HG02852 (cell line): ENCODE results near the gene KRT73.

ENCODE experiments used
- ATAC-seq: cut with Tn5 transposase; IDR thresholded peaks from one replicate; pipeline ENCODE4 v1.9.1; 2021; ENCODE audit warnings: mild to moderate bottlenecking, moderate library complexity; ENCODE audit not compliant: unreplicated experiment

KRT73 gene

GRCh38 chr12:52646613-52647012, 28.3 kb upstream of the KRT73 start:
- ATAC-seq: no peak

GRCh38 chr12:52645982-52646381, 27.6 kb upstream of the KRT73 start:
- no peak for ATAC-seq

DNA sequence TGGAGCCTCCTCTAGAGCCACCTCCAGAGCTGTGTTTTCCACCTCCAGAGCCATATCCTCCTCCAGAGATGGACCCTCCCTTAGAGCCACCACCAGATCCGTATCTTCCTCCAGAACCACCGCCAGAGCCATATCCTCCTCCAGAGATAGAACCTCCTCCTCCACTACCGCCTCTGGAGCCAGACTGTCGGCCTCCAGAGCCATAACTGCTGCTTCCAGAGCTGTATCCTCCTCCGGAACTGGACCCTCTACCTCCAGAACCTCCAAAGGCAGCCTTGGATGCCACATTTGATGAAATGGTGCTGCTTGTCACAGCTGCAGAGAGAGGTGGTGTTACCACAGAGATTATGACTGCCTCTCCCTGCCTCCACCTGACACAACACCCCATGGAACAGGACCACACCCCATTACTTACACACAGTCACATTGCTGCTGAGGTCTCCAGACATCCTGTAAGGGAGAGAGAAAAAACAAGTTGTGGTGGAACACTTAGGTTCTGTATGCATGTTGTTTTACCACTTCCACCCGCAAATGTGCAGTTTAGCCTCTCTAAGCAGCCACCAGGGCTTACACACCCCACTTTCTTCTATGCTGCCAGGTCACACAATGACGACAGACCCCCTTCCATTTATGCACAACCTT, 26.9 kb upstream of the KRT73 start:
- no peak for ATAC-seq

- ATAC-seq: no peak
Measured at GRCh38 chr12:52644078-52644415, 25.7 kb upstream of the KRT73 start.

DNA sequence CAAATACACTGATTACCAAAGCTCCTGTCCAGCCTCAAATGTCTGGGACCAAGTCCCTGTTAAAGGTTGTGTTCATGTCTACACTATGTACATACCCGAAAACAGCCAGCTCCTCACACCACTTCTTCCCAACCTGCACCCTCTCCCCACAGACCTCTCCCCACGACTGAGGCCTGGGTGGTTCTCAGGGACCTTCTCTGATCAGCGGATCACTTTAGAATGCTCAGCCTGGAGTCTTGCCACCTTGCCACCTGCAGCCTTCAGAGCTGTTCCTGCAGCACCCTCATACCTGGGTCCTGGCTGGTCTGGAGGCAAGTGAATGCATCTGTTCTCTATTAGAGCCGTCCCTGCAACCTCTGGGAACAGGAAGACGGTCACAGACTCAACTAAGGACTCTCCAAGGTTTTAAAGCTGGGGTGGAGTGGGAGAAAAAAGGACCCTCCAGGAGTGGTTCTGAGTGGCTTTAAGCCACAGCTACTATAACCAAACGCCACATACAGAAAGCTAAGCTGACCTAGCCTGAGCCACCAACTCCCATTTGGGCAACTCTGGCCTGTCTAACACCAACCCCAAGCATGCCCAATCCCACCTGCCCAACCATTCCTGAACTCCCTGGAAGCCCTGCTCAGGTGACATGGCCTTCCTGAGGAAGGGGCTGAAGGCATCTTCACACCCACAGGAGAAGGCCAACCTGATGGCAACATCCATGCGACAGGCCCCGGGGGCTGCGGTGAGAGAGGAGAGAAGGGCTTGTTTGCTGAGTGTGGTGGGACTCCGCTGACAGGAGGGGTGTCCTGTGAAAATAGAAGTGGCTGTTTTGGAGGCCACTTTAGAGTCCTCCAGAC, 25.1 kb upstream of the KRT73 start:
- ATAC-seq: no peak

GRCh38 chr12:52641468-52641867, 23.1 kb upstream of the KRT73 start:
- ATAC-seq: no peak

GRCh38 chr12:52637299-52637698, 18.9 kb upstream of the KRT73 start:
- ATAC-seq: no peak

- ATAC-seq: no peak
Measured at GRCh38 chr12:52636592-52637258, 18.4 kb upstream of the KRT73 start.

DNA sequence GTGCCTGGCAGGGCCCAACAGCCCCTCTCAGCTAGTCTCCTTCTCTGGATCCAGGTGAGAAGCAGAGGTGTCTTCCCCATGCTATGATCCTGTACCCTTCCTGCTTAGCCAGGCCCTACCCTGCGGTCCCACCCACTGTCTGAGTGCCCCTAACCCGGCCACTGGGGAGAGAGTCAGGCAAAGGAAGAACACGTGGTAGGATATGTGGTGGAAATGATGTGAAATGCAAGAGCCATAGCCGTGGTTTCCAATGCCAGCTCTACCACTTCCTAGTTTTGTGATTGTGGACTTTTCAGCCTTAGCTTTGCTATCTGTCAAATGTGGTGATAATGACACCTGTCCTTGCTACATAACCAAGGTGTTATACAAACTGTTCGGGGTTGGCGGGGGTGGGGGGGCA, 17.8 kb upstream of the KRT73 start:
- no peak for ATAC-seq

- ATAC-seq: no peak
Measured at GRCh38 chr12:52634266-52635056, 16.1 kb upstream of the KRT73 start.

- no peak for ATAC-seq
Measured at GRCh38 chr12:52633383-52633782, 15.0 kb upstream of the KRT73 start.

DNA sequence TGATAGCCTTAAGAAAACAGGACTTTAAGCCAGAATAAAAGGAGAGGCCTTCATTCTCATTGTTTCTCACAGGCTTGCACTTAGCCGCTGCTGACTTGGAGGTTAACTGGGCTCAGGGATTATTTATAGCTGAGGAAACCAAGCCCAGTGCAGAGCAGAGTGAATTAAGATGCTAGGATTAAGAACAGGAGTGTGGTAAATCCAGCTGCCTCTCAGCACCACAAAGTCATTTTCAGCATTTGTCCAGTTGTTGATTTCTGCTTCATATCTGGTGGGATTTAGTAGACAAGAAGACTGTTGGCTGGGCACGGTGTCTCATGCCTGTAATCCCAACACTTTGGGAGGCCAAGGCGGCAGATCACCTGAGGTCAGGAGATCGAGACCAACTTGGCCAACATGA, 14.3 kb upstream of the KRT73 start:
- ATAC-seq: no peak

DNA sequence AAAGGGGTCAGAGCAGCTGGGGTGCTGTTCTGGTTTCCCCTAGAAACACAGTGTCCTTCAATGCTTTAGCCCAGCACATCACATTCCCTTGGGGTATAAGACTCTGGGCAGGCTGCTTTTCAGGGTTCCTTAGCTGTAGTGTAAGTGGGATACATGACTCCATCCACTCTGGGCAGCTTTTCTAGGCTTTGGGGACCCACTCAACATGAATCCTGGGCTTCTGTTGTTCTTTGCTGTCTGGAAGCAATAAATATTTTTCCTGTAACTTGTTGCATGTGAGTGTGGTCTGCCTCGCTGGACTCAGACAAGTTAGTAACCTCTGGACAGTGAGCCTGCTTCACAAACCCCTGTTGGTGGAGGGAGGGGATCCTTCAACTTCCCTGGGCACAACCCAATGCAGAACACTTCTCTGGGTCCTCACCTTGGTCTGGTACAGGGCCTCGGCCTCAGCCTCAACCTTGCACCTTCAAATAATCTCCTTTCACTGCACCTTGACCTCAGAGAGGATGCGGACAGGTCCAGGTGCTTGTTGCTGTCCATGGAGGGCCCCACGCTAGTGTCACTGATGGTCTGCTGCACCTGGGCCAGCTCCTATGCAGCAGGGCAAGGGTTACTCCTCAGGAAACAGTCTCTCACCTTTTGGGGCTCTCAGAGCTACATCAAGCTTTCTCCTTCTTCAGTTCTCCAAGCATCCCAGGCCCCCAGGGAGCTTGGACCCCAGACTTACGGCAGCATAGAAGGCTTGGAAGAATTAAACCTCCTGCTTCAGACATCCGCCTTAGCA, 13.5 kb upstream of the KRT73 start:
- no peak for ATAC-seq

DNA sequence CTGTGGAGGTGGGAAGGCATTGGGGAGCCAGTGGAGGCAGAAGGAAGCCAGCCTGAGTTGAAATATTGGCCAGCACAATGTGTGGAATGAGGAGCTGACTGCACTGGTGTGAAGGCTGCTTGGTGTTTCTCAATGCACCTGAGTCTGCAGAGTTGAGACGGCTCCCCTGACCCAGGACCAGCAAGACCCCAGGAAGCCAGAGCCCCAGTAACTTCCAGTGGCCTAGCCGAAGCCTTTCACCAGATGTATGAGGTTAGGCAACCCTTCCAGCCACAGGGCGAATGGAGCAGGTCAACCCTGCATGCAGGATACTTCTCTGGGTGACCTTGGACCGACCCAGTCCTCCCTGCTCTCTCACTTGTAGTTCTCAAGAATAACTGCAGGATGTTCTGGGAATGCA, 12.9 kb upstream of the KRT73 start:
- ATAC-seq: no peak

- no peak for ATAC-seq
Measured at GRCh38 chr12:52630599-52631200, 12.3 kb upstream of the KRT73 start.

- ATAC-seq: no peak
Measured at GRCh38 chr12:52630008-52630500, 11.7 kb upstream of the KRT73 start.

GRCh38 chr12:52629281-52630007, 11.1 kb upstream of the KRT73 start:
- ATAC-seq: no peak

GRCh38 chr12:52628841-52629240, 10.5 kb upstream of the KRT73 start:
- no peak for ATAC-seq

DNA sequence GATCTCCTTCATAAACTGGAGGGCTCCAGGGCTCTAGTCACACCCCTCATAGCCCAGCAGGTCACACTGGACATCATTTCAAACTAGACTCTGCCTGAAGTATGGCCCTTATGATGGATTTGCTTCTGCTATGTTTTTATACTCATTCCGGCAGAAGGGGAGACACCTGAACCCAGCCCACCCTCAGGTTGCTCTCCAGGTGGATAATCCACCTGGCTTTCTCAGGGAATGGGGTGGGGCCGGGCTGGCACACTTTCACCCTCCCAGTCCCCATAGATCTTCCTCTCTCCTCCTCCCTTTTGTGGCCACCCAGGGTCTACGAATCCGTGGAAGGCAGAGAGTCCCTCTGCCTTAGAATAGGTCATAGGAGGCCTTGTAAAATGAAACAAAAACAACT, 9.8 kb upstream of the KRT73 start:
- ATAC-seq: no peak
